Endothelial cell of coronary artery (primary cell): Measurements from ENCODE around the gene CTSZ. TPM values are rescaled to one million over a fixed set of nuclear protein-coding genes. Genes with fewer than 3 reads are reported as not detected.

Source experiments
- total RNA-seq: library from RNA; depleted of rRNA; stranded (reverse); fragments of >200 nt; gene quantifications from 2 replicates; pipeline ENCODE4 v1.2.3, GENCODE V29; 2014

Gene CTSZ
- 220 and 337 TPM in 2 replicates for total RNA-seq

GRCh38 chr20:59006864-59007664, at the start of gene CTSZ:
Gene CTSZ (minus strand): TSS chr20:59007254. CDS start chr20:59007128, 126 bp downstream.

GRCh38 chr20:59042151-59042795, 35.2 kb upstream of the CTSZ start, which contains the start of gene PRELID3B:
Gene PRELID3B (minus strand): TSS chr20:59042786. CDS start chr20:59042730, 56 bp downstream.

GRCh38 chr20:59032023-59032712, 25.1 kb upstream of the CTSZ start, which contains the start of gene ATP5F1E:
Gene ATP5F1E (minus strand): TSS chr20:59032335. CDS start chr20:59032251, 84 bp downstream.

GRCh38 chr20:59019217-59019616, 12.2 kb upstream of the CTSZ start, which contains the start of gene TUBB1:
Gene TUBB1 (plus strand): TSS chr20:59019429. CDS start chr20:59019523, 94 bp downstream.

GRCh38 chr20:58980711-58981627, 26.1 kb downstream of the CTSZ start, which contains the start of gene NELFCD:
Gene NELFCD (plus strand): TSS chr20:58981256. CDS start chr20:58981310, 54 bp downstream.

Other genes with a start within 250 kb of the CTSZ start
- gene GNAS-AS1, start 156.4 kb downstream of the CTSZ start, total RNA-seq: 0.27 and 0.85 TPM in 2 replicates
- 401 and 586 TPM in 2 replicates for gene GNAS, start 154.5 kb downstream of the CTSZ start, total RNA-seq
- gene NELFCD, start 26.0 kb downstream of the CTSZ start, total RNA-seq: 46.0 and 65.6 TPM in 2 replicates
- gene TUBB1, start 12.2 kb upstream of the CTSZ start, total RNA-seq: not detected in 2 replicates
- 34.1 and 35.4 TPM in 2 replicates for gene ATP5F1E, start 25.1 kb upstream of the CTSZ start, total RNA-seq
- 87.7 and 88.4 TPM in 2 replicates for gene PRELID3B, start 35.5 kb upstream of the CTSZ start, total RNA-seq
- gene ZNF831, start 156.6 kb upstream of the CTSZ start, total RNA-seq: not detected in 2 replicates